GM21529 (cell line): Measurements from ENCODE around the gene BBS10.
"Not testable (repeated sequence)": the region's sequence is repeated elsewhere in the genome, so short reads cannot be mapped to it uniquely, and the experiment has no call there.

Source experiments
- ATAC-seq: cut with Tn5 transposase; IDR thresholded peaks from one replicate; pipeline ENCODE4 v1.9.1; 2021; ENCODE audit not compliant: unreplicated experiment

BBS10 gene

GRCh38 chr12:76348079-76348901 is at the start of gene BBS10:
TSS of gene BBS10 (minus strand) at chr12:76348415. CDS start at chr12:76348358, 57 bp downstream.
- ATAC-seq, result peak; percentile 95

GRCh38 chr12:76391461-76391860 is 43.2 kb upstream of the BBS10 start:
- ATAC-seq, result no peak

GRCh38 chr12:76387614-76388013 is 39.4 kb upstream of the BBS10 start:
- ATAC-seq, result no peak

- no peak for ATAC-seq
Observed at GRCh38 chr12:76384560-76384959, 36.3 kb upstream of the BBS10 start.

GRCh38 chr12:76383988-76384387 is 35.8 kb upstream of the BBS10 start:
- ATAC-seq, result no peak

GRCh38 chr12:76379261-76379660 is 31.0 kb upstream of the BBS10 start:
- ATAC-seq, result no peak

GRCh38 chr12:76376876-76377275 is 28.7 kb upstream of the BBS10 start:
- not testable (repeated sequence) for ATAC-seq

GRCh38 chr12:76375939-76376338 is 27.7 kb upstream of the BBS10 start:
- no peak for ATAC-seq

- ATAC-seq, result no peak
Observed at GRCh38 chr12:76375470-76375869, 27.3 kb upstream of the BBS10 start.

- ATAC-seq, result no peak
Observed at GRCh38 chr12:76374386-76375020, 26.3 kb upstream of the BBS10 start.

GRCh38 chr12:76368230-76368629 is 20.0 kb upstream of the BBS10 start:
- no peak for ATAC-seq

GRCh38 chr12:76366163-76366562 is 17.9 kb upstream of the BBS10 start:
- ATAC-seq, result no peak

GRCh38 chr12:76364131-76364530 is 15.9 kb upstream of the BBS10 start:
- ATAC-seq, result not testable (repeated sequence)

GRCh38 chr12:76360316-76360715 is 12.1 kb upstream of the BBS10 start:
- no peak for ATAC-seq

GRCh38 chr12:76356071-76356470 is 7.9 kb upstream of the BBS10 start:
- ATAC-seq, result no peak

GRCh38 chr12:76346798-76347420 is 1.3 kb downstream of the BBS10 start:
- ATAC-seq, result peak; percentile 44

- no peak for ATAC-seq
Observed at GRCh38 chr12:76346236-76346635, 2.0 kb downstream of the BBS10 start.

GRCh38 chr12:76345569-76345968 is 2.6 kb downstream of the BBS10 start:
- ATAC-seq, result no peak

GRCh38 chr12:76341436-76342030 is 6.7 kb downstream of the BBS10 start:
- no peak for ATAC-seq

GRCh38 chr12:76340680-76341435 is 7.4 kb downstream of the BBS10 start:
- no peak for ATAC-seq

GRCh38 chr12:76337583-76337982 is 10.6 kb downstream of the BBS10 start:
- no peak for ATAC-seq
